ENCODE measurements around the gene PHKB. TPM values are rescaled to one million over a fixed set of nuclear protein-coding genes. Genes with fewer than 3 reads are reported as not detected.

Gene PHKB
- total and polyA plus RNA-seq, 2 donors (not counting 1 experiment from before 2014, with no cell fraction given), result 50.4 to 223 TPM

GRCh38 chr16:47716571-47716970 is 255.4 kb downstream of the PHKB start:
- TF ChIP-seq EZH2 (IDR thresholded peaks at IDR 0.05; ENCODE audit: borderline replicate concordance, insufficient read depth, low read depth, low read length, poor library complexity, severe bottlenecking), result no peak
- no peak for TF ChIP-seq CTCF (IDR thresholded peaks at IDR 0.05)

GRCh38 chr16:47719713-47720112 is 258.6 kb downstream of the PHKB start:
- Mint-ChIP-seq H3K27ac (no peak overlapping the region), H3K4me3 (no peak overlapping the region), H3K9me3 (ENCODE audit: insufficient read depth) (no peaks in the 10 kb centered on the region), H3K4me1 (no peaks in the 10 kb centered on the region), H3K27me3 (no peaks in the 10 kb centered on the region)
- POLR2A ChIA-PET, result no interaction called here
- Histone ChIP-seq H3K4me3 (ENCODE audit: control extremely low read depth in 1 of 5, extremely low read depth in 1 of 5, insufficient read depth in 1 of 5, low read depth in 2 of 5, low read length in 4 of 5) (no peak overlapping the region), H3K9ac (ENCODE audit: low read length) (no peak overlapping the region), H3K9me3 (ENCODE audit: control extremely low read depth in 1 of 3, control insufficient read depth in 2 of 3, insufficient read depth in 1 of 3, low read length in 2 of 3) (no peaks in the 10 kb centered on the region), H3K27me3 (replicated peaks in 1 of 4; ENCODE audit: control extremely low read depth in 1 of 4, control insufficient read depth in 3 of 4, insufficient read depth in 4 of 4, low read length in 3 of 4) (peaks cover 0 to 2% (median 0%) of the 10 kb centered on the region in 4 experiments), H3K4me1 (ENCODE audit: control insufficient read depth in 2 of 2, insufficient read depth in 2 of 2, low read length in 2 of 2) (no peaks in the 10 kb centered on the region), H3K36me3 (replicated peaks in 1 of 2; ENCODE audit: control extremely low read depth in 1 of 2, control insufficient read depth in 1 of 2, extremely low read depth in 1 of 2, insufficient read depth in 2 of 2, low read length in 1 of 2) (no peaks in the 10 kb centered on the region), H3K27ac (ENCODE audit: low read length in 2 of 2) (no peak overlapping the region), H4K20me1 (ENCODE audit: control insufficient read depth, insufficient read depth, low read length, poor library complexity, severe bottlenecking) (no peaks in the 10 kb centered on the region), H3K4me2 (replicated peaks; ENCODE audit: low read depth, low read length, poor library complexity, severe bottlenecking) (no peak overlapping the region), H2AFZ (ENCODE audit: insufficient read depth, low read depth, low read length, poor library complexity, severe bottlenecking) (no peak overlapping the region), H3K79me2 (ENCODE audit: control insufficient read depth, insufficient read depth, low read length) (no peaks in the 10 kb centered on the region)
- intact Hi-C loops (cut with micrococcal nuclease), result no loop called here
- ATAC-seq (ENCODE audit: low read depth) (no peak), DNase-seq (no peak)
- no peak for TF ChIP-seq EZH2 (IDR thresholded peaks at IDR 0.05; ENCODE audit: borderline replicate concordance, insufficient read depth, low read depth, low read length, poor library complexity, severe bottlenecking)
- TF ChIP-seq CTCF (IDR thresholded peaks at IDR 0.05), result no peak
- 85% methylated on average over 3 of the region's 4 CpGs for WGBS (ENCODE audit: insufficient coverage)
- CTCF ChIA-PET, result no interaction called here

More at GRCh38 chr16:47716571-47716970, 255.4 kb downstream of the PHKB start:
- POLR2A ChIA-PET, result no interaction called here
- Histone ChIP-seq H3K27ac (ENCODE audit: low read length in 2 of 2) (no peak overlapping the region), H3K27me3 (replicated peaks in 1 of 4; ENCODE audit: control extremely low read depth in 1 of 4, control insufficient read depth in 3 of 4, insufficient read depth in 4 of 4, low read length in 3 of 4) (peaks cover 0 to 2% (median 0%) of the 10 kb centered on the region in 4 experiments), H2AFZ (ENCODE audit: insufficient read depth, low read depth, low read length, poor library complexity, severe bottlenecking) (no peak overlapping the region), H3K4me3 (ENCODE audit: control extremely low read depth in 1 of 5, extremely low read depth in 1 of 5, insufficient read depth in 1 of 5, low read depth in 2 of 5, low read length in 4 of 5) (no peak overlapping the region), H3K4me2 (replicated peaks; ENCODE audit: low read depth, low read length, poor library complexity, severe bottlenecking) (no peak overlapping the region), H3K79me2 (ENCODE audit: control insufficient read depth, insufficient read depth, low read length) (no peaks in the 10 kb centered on the region), H3K9ac (ENCODE audit: low read length) (no peak overlapping the region), H3K36me3 (replicated peaks in 1 of 2; ENCODE audit: control extremely low read depth in 1 of 2, control insufficient read depth in 1 of 2, extremely low read depth in 1 of 2, insufficient read depth in 2 of 2, low read length in 1 of 2) (no peaks in the 10 kb centered on the region), H3K9me3 (ENCODE audit: control extremely low read depth in 1 of 3, control insufficient read depth in 2 of 3, insufficient read depth in 1 of 3, low read length in 2 of 3) (no peaks in the 10 kb centered on the region), H3K4me1 (ENCODE audit: control insufficient read depth in 2 of 2, insufficient read depth in 2 of 2, low read length in 2 of 2) (no peaks in the 10 kb centered on the region), H4K20me1 (ENCODE audit: control insufficient read depth, insufficient read depth, low read length, poor library complexity, severe bottlenecking) (no peaks in the 10 kb centered on the region)
- CTCF ChIA-PET, result no interaction called here
- no peaks in the 10 kb centered on the region for H3K9me3 Mint-ChIP-seq (ENCODE audit: insufficient read depth)
- no peak for DNase-seq
- no peaks in the 10 kb centered on the region for H3K4me1 Mint-ChIP-seq
- no peak for ATAC-seq (ENCODE audit: low read depth)
- no peak overlapping the region for H3K4me3 Mint-ChIP-seq
- no peak overlapping the region for H3K27ac Mint-ChIP-seq
- 96% methylated on average over 2 of the region's 5 CpGs for WGBS (ENCODE audit: insufficient coverage)
- H3K27me3 Mint-ChIP-seq, result no peaks in the 10 kb centered on the region
- intact Hi-C loops (cut with micrococcal nuclease), result no loop called here

Data from B cell (primary cell).